H1 (cell line): Measurements from ENCODE around the gene MCM7. TPM values are rescaled to one million over a fixed set of nuclear protein-coding genes. Genes with fewer than 3 reads are reported as not detected.

ENCODE experiments used
- ASH2L ChIP-seq: fragments of 200-600, 300-600 bp; sonication (generic); IDR thresholded peaks from one replicate; pipeline ENCODE4 v1.7.1; 2017; ENCODE audit warnings: low read length
- HDAC6 ChIP-seq: IDR thresholded peaks from one replicate; pipeline ENCODE4 v1.7.1; 2012; ENCODE audit warnings: low read depth, mild to moderate bottlenecking, inconsistent platforms, low read length, moderate library complexity
- JUN ChIP-seq: IDR thresholded peaks from 2 replicates; pipeline ENCODE4 v1.6.1; 2011; ENCODE audit warnings: low read depth, mild to moderate bottlenecking, improper control_type of control experiment, low read length
- KDM1A ChIP-seq: fragments of 200-600, 300-600 bp; sonication (generic); IDR thresholded peaks from 2 replicates; pipeline ENCODE4 v1.7.1; 2016; ENCODE audit warnings: mild to moderate bottlenecking, low read length, borderline replicate concordance
- PHF8 ChIP-seq: fragments of 200-600 bp; sonication (generic); conservative IDR thresholded peaks from 2 replicates; pipeline ENCODE4 v1.7.1; 2012; ENCODE audit warnings: low read depth, mild to moderate bottlenecking, inconsistent platforms, low read length, moderate library complexity
- SP1 ChIP-seq: IDR thresholded peaks from 2 replicates; pipeline ENCODE4 v1.6.1; 2011; ENCODE audit warnings: low read depth, low read length
- SRF ChIP-seq: IDR thresholded peaks from 2 replicates; pipeline ENCODE4 v1.6.1; 2011; ENCODE audit warnings: mild to moderate bottlenecking, low read depth, low read length, moderate library complexity
- TAF1 ChIP-seq: IDR thresholded peaks from 2 replicates; pipeline ENCODE4 v1.6.1; 2011; ENCODE audit warnings: mild to moderate bottlenecking, low read depth, low read length
- polyA plus RNA-seq, 7 experiments: library from polyadenylated mRNA; depleted of rRNA in 3 of 7; stranded (reverse) in 5 of 7; unstranded in 2 of 7; fragments of >200 nt in 5 of 7; fragments of 200-250 nt in 2 of 7; gene quantifications; 1 replicate in 5 of 7; 2 replicates in 1 of 7; 4 replicates in 1 of 7; pipeline versions ENCODE4 v1.2.1 to v1.2.3, GENCODE V29; 2011 to 2013; ENCODE audit warnings: missing spikeins in 2 of 7, mixed read lengths in 2 of 7
- total RNA-seq: library from RNA; stranded (reverse); fragmentation: NEBNext Ultra II Directional; extraction: Animal tissue kit (Norgen Biotek cat#: 25700); gene quantifications from 2 replicates; pipeline ENCODE4 v1.2.1, GENCODE V29; 2021
- TF ChIP-seq, protein P1 (sequence below): fragments of 300-600 bp; sonication (generic); IDR thresholded peaks from 2 replicates; pipeline ENCODE4 v1.7.1; 2012; ENCODE audit warnings: low read length, moderate library complexity, mild to moderate bottlenecking, inconsistent platforms; ENCODE audit not compliant: insufficient replicate concordance
- TF ChIP-seq, protein P2 (sequence below): IDR thresholded peaks from 2 replicates; pipeline ENCODE4 v1.6.1; 2012; ENCODE audit warnings: inconsistent platforms

MCM7 gene
- total and polyA plus RNA-seq, 2 of the 8 experiments (the other 6 are each of a cell fraction or from before 2014, with no cell fraction given), result 313 to 344 TPM

DNA sequence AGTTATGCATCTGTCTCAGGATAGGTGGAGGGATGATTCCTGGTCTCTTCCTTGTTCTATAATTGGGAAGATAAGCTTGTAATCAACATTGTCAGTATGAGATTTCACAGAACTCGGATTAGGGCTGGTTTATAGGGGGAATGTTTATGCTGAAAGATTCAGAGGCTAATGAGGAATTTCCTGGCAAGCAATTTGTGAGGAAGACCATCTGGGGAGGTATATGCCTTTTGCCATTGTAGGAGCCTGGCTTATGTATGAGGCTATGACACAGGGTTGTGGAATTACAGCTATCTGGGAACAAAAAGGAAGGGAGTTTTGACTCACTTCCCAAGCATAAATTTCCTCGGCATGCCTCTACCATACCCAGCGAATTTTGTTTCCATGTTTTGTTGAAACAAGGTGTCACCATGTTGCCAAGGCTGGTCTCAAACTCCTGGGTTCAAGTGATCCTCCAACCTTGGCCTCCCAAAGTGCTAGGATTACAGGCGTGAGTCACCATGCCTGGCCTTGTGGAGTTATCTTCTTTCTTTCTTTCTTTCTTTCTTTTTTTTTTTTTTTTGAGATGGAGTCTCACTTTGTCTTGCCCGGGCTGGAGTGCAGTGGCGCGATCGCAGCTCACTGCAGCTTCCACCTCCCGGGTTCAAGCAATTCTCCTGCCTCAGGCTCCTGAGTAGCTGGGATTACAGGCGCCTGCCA is 14.0 kb downstream of the MCM7 start (continued):
- TF ChIP-seq, protein P1, sequence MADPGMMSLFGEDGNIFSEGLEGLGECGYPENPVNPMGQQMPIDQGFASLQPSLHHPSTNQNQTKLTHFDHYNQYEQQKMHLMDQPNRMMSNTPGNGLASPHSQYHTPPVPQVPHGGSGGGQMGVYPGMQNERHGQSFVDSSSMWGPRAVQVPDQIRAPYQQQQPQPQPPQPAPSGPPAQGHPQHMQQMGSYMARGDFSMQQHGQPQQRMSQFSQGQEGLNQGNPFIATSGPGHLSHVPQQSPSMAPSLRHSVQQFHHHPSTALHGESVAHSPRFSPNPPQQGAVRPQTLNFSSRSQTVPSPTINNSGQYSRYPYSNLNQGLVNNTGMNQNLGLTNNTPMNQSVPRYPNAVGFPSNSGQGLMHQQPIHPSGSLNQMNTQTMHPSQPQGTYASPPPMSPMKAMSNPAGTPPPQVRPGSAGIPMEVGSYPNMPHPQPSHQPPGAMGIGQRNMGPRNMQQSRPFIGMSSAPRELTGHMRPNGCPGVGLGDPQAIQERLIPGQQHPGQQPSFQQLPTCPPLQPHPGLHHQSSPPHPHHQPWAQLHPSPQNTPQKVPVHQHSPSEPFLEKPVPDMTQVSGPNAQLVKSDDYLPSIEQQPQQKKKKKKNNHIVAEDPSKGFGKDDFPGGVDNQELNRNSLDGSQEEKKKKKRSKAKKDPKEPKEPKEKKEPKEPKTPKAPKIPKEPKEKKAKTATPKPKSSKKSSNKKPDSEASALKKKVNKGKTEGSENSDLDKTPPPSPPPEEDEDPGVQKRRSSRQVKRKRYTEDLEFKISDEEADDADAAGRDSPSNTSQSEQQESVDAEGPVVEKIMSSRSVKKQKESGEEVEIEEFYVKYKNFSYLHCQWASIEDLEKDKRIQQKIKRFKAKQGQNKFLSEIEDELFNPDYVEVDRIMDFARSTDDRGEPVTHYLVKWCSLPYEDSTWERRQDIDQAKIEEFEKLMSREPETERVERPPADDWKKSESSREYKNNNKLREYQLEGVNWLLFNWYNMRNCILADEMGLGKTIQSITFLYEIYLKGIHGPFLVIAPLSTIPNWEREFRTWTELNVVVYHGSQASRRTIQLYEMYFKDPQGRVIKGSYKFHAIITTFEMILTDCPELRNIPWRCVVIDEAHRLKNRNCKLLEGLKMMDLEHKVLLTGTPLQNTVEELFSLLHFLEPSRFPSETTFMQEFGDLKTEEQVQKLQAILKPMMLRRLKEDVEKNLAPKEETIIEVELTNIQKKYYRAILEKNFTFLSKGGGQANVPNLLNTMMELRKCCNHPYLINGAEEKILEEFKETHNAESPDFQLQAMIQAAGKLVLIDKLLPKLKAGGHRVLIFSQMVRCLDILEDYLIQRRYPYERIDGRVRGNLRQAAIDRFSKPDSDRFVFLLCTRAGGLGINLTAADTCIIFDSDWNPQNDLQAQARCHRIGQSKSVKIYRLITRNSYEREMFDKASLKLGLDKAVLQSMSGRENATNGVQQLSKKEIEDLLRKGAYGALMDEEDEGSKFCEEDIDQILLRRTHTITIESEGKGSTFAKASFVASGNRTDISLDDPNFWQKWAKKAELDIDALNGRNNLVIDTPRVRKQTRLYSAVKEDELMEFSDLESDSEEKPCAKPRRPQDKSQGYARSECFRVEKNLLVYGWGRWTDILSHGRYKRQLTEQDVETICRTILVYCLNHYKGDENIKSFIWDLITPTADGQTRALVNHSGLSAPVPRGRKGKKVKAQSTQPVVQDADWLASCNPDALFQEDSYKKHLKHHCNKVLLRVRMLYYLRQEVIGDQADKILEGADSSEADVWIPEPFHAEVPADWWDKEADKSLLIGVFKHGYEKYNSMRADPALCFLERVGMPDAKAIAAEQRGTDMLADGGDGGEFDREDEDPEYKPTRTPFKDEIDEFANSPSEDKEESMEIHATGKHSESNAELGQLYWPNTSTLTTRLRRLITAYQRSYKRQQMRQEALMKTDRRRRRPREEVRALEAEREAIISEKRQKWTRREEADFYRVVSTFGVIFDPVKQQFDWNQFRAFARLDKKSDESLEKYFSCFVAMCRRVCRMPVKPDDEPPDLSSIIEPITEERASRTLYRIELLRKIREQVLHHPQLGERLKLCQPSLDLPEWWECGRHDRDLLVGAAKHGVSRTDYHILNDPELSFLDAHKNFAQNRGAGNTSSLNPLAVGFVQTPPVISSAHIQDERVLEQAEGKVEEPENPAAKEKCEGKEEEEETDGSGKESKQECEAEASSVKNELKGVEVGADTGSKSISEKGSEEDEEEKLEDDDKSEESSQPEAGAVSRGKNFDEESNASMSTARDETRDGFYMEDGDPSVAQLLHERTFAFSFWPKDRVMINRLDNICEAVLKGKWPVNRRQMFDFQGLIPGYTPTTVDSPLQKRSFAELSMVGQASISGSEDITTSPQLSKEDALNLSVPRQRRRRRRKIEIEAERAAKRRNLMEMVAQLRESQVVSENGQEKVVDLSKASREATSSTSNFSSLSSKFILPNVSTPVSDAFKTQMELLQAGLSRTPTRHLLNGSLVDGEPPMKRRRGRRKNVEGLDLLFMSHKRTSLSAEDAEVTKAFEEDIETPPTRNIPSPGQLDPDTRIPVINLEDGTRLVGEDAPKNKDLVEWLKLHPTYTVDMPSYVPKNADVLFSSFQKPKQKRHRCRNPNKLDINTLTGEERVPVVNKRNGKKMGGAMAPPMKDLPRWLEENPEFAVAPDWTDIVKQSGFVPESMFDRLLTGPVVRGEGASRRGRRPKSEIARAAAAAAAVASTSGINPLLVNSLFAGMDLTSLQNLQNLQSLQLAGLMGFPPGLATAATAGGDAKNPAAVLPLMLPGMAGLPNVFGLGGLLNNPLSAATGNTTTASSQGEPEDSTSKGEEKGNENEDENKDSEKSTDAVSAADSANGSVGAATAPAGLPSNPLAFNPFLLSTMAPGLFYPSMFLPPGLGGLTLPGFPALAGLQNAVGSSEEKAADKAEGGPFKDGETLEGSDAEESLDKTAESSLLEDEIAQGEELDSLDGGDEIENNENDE, result no peak
- no peak for TF ChIP-seq SP1
- no peak for TF ChIP-seq KDM1A
- TF ChIP-seq JUN, result no peak
- TF ChIP-seq ASH2L, result no peak
- no peak for TF ChIP-seq PHF8
- TF ChIP-seq, protein P2, sequence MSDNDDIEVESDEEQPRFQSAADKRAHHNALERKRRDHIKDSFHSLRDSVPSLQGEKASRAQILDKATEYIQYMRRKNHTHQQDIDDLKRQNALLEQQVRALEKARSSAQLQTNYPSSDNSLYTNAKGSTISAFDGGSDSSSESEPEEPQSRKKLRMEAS, result no peak
- TF ChIP-seq TAF1, result no peak
- no peak for TF ChIP-seq HDAC6
- TF ChIP-seq SRF, result no peak
